Activated B cell treated with CpG ODN at 0.5 μM for 24 hours (primary cell): Measurements from ENCODE around the gene APH1B. TPM values are rescaled to one million over a fixed set of nuclear protein-coding genes. Genes with fewer than 3 reads are reported as not detected.
A peak's percentile ranks its signal among the peaks of the same experiment; 100 is the strongest.

Experiments
- ATAC-seq: fragments of 200-7000 bp; cut with Tn5 transposase; one replicate; pipeline ENCODE4 v1.10.0; 2021; ENCODE audit warnings: low read depth, mild to moderate bottlenecking, moderate library complexity
- CTCF ChIA-PET: fragments of 350-600 bp; sonication (Branson Sonifier 250); formaldehyde crosslinking; loops from one replicate; lab custom pipeline; 2021; ENCODE audit warnings: antibody characterized with exemption; lab: Charles Lee
- POLR2A ChIA-PET: fragments of 350-600 bp; sonication (Branson Sonifier 250); formaldehyde crosslinking; loops from one replicate; lab custom pipeline; 2021; ENCODE audit warnings: antibody characterized with exemption; lab: Charles Lee
- DNase-seq: peaks from one replicate; pipeline ENCODE4 v3.0.0; 2022
- H3K27ac Mint-ChIP-seq: one replicate; pipeline ENCODE4 v1.8.0; 2020; ENCODE audit warnings: mixed read lengths
- H3K27me3 Mint-ChIP-seq: one replicate; pipeline ENCODE4 v1.8.0; 2021; ENCODE audit warnings: mixed read lengths
- H3K36me3 Mint-ChIP-seq: one replicate; pipeline ENCODE4 v1.8.0; 2021; ENCODE audit warnings: low read depth, mixed read lengths
- H3K4me1 Mint-ChIP-seq: one replicate; pipeline ENCODE4 v1.8.0; 2021; ENCODE audit warnings: mixed read lengths
- H3K4me3 Mint-ChIP-seq: one replicate; pipeline ENCODE4 v1.8.0; 2020; ENCODE audit warnings: mild to moderate bottlenecking, mixed read lengths
- H3K9me3 Mint-ChIP-seq: one replicate; pipeline ENCODE4 v1.8.0; 2020; ENCODE audit warnings: mixed read lengths
- CTCF ChIP-seq: fragments of 200-600 bp; IDR thresholded peaks from one replicate; pipeline ENCODE4 v1.8.0; 2022; ENCODE audit warnings: antibody characterized with exemption, mild to moderate bottlenecking
- intact Hi-C: fragments of 100-400 bp; cut with micrococcal nuclease; formaldehyde crosslinking; loops from one replicate; pipeline ENCODE4 v1.15.1; 2024
- total RNA-seq: library from RNA; stranded (reverse); gene quantifications from 2 replicates; pipeline ENCODE4 v1.2.3, GENCODE V29; 2022

Gene APH1B
- 22.1 and 23.7 TPM in 2 replicates for total RNA-seq

- ATAC-seq (peak; percentile 96), DNase-seq (peak; percentile 82)
- H3K4me1 Mint-ChIP-seq: peaks cover 21% of the 10 kb centered on the region
- ChIA-PET CTCF (interaction anchor here (0.7 to 1.3 kb wide), 3 partner anchors 74 to 120 kb away, joined by 3 to 5 read pairs (median 3); partner anchors contain the start of gene RPS27L), POLR2A (interaction anchor here (0.6 to 3.8 kb wide), 15 partner anchors 14 to 208 kb away, joined by 3 to 37 read pairs (median 5); partner anchors contain the start of genes LACTB, RAB8B and RPS27L)
- peaks cover 15% of the 10 kb centered on the region for H3K36me3 Mint-ChIP-seq
- H3K27ac Mint-ChIP-seq: peak within 1 kb of the TSS; percentile 89
- no peak for TF ChIP-seq CTCF
- no peaks in the 10 kb centered on the region for H3K27me3 Mint-ChIP-seq
- peak within 1 kb of the TSS; percentile 90 for H3K4me3 Mint-ChIP-seq
- H3K9me3 Mint-ChIP-seq: no peaks in the 10 kb centered on the region
- intact Hi-C loops: loop anchor here (1.0 to 10.0 kb wide), 7 partner anchors 35 to 818 kb away; partner anchors contain the start of genes CIAO2A, RAB8B, RPS27L and SNX1
These were observed at the start of gene APH1B for GRCh38 chr15:63277038-63277892. Gene APH1B, plus strand, starts transcription at chr15:63277605. Its CDS starts 19 bp downstream, at chr15:63277624.

- intact Hi-C loops: loop anchor here (5.0 kb wide), 1 partner anchor 70 kb away; the partner anchor contains the start of gene RPS27L
- peak overlapping the region; percentile 50 for H3K27ac Mint-ChIP-seq
- H3K4me3 Mint-ChIP-seq: no peak overlapping the region
These were observed 49.7 kb upstream of the APH1B start for GRCh38 chr15:63227689-63228088.

DNA sequence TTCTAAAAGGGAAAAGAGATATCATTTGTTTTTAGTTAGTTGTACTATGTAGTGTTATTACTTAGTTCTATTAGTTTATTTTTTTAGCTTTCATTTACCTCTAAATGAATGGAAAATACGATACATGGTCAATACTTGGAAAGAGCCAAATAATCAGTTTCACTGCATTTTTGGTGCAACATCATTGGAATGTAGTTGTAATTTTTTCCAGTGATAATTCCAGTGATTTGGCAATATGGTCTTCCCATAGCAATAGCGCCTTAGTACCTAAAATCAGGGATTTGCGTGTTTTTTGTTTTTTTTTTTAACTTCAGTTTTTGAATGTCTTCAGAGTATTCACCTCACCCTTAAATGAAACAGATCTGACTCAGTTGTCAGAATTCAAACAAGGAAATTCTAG, 46.2 kb upstream of the APH1B start:
- intact Hi-C loops: loop anchor here (5.0 kb wide), 1 partner anchor 39 kb away; no protein-coding TSS in a partner anchor
- Mint-ChIP-seq H3K4me1 (peaks cover 64% of the 10 kb centered on the region), H3K27ac (peak overlapping the region; percentile 62), H3K36me3 (peaks cover 40% of the 10 kb centered on the region), H3K9me3 (no peaks in the 10 kb centered on the region), H3K27me3 (no peaks in the 10 kb centered on the region), H3K4me3 (no peak overlapping the region)
- no peak for DNase-seq
- CTCF ChIA-PET: interaction anchor here (1.1 kb wide), 1 partner anchor 184 kb away, joined by 3 read pairs; no protein-coding TSS in a partner anchor
- TF ChIP-seq CTCF: no peak
- no peak for ATAC-seq
- POLR2A ChIA-PET: interaction anchor here (0.7 to 3.9 kb wide), 6 partner anchors 9 to 755 kb away, joined by 3 to 14 read pairs (median 6); partner anchors contain the start of genes RAB8B and RPS27L

More at GRCh38 chr15:63227689-63228088, 49.7 kb upstream of the APH1B start:
- no peak for TF ChIP-seq CTCF
- ChIA-PET POLR2A (no interaction called here), CTCF (interaction anchor here (0.6 to 1.6 kb wide), 2 partner anchors 10 to 1240 kb away, joined by 3 to 4 read pairs; no protein-coding TSS in a partner anchor)
- no peaks in the 10 kb centered on the region for H3K27me3 Mint-ChIP-seq
- no peaks in the 10 kb centered on the region for H3K9me3 Mint-ChIP-seq
- DNase-seq (no peak), ATAC-seq (no peak)
- peaks cover 60% of the 10 kb centered on the region for H3K4me1 Mint-ChIP-seq
- H3K36me3 Mint-ChIP-seq: peaks cover 50% of the 10 kb centered on the region

DNA sequence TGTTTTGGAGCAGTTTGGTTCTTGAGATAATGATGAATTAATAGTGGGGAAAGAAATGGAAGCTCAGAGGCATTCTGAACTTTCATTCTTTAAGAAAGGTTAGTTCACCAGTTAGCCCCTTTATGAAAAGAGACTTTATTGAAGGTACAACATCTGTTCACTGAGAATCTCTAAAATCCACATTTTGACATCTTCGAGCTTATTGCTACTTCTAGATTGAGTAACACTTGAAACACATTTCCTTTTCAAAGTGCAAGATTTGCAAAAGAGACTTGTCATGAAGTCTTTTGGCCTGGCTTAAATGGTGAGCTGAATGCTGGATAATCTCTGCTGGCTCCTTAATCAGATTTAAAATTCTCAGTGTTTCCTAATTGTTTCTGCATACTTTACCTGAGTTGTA, 45.7 kb upstream of the APH1B start:
- no peak for TF ChIP-seq CTCF
- peak overlapping the region; percentile 62 for H3K27ac Mint-ChIP-seq
- H3K36me3 Mint-ChIP-seq: peaks cover 36% of the 10 kb centered on the region
- ATAC-seq (no peak), DNase-seq (no peak)
- no peaks in the 10 kb centered on the region for H3K27me3 Mint-ChIP-seq
- CTCF ChIA-PET: interaction anchor here (0.6 to 1.5 kb wide), 4 partner anchors 32 to 184 kb away, joined by 3 to 4 read pairs (median 3); no protein-coding TSS in a partner anchor
- POLR2A ChIA-PET: interaction anchor here (1.1 to 3.9 kb wide), 5 partner anchors 10 to 75 kb away, joined by 3 to 14 read pairs (median 3); partner anchors contain the start of gene RPS27L
- H3K9me3 Mint-ChIP-seq: no peaks in the 10 kb centered on the region
- no peak overlapping the region for H3K4me3 Mint-ChIP-seq
- H3K4me1 Mint-ChIP-seq: peaks cover 60% of the 10 kb centered on the region
- intact Hi-C loops: loop anchor here (2.0 to 5.0 kb wide), 2 partner anchors 19 to 39 kb away; no protein-coding TSS in a partner anchor
